HG03097 (cell line): ENCODE results near the gene MLANA.

Source experiments
- ATAC-seq: cut with Tn5 transposase; IDR thresholded peaks from one replicate; pipeline ENCODE4 v1.9.1; 2021; ENCODE audit not compliant: unreplicated experiment, low FRiP score

The MLANA gene

GRCh38 chr9:5890641-5891040 lies at the start of gene MLANA:
MLANA (plus strand) TSS chr9:5890889; CDS start chr9:5892475, 1,586 bp downstream.
- ATAC-seq = no peak

GRCh38 chr9:5841771-5842573 lies 48.7 kb upstream of the MLANA start:
- ATAC-seq = no peak

- ATAC-seq = no peak
Observed at GRCh38 chr9:5842929-5843793, 47.5 kb upstream of the MLANA start.

GRCh38 chr9:5843794-5844471 lies 46.8 kb upstream of the MLANA start:
- ATAC-seq = no peak

- ATAC-seq = no peak
Observed at GRCh38 chr9:5845157-5845531, 45.5 kb upstream of the MLANA start.

- ATAC-seq = no peak
Observed at GRCh38 chr9:5846096-5846495, 44.6 kb upstream of the MLANA start.

GRCh38 chr9:5846501-5846921 lies 44.2 kb upstream of the MLANA start:
- ATAC-seq = no peak

GRCh38 chr9:5848372-5848882 lies 42.3 kb upstream of the MLANA start:
- no peak for ATAC-seq

- no peak for ATAC-seq
Observed at GRCh38 chr9:5850724-5851122, 40.0 kb upstream of the MLANA start.

- peak; percentile 67 for ATAC-seq
Observed at GRCh38 chr9:5851445-5851844, 39.2 kb upstream of the MLANA start.

- no peak for ATAC-seq
Observed at GRCh38 chr9:5852987-5853386, 37.7 kb upstream of the MLANA start.

- ATAC-seq = no peak
Observed at GRCh38 chr9:5853617-5854016, 37.1 kb upstream of the MLANA start.

GRCh38 chr9:5854063-5854790 lies 36.5 kb upstream of the MLANA start:
- no peak for ATAC-seq

- ATAC-seq = no peak
Observed at GRCh38 chr9:5857928-5858327, 32.8 kb upstream of the MLANA start.

- no peak for ATAC-seq
Observed at GRCh38 chr9:5858833-5859232, 31.9 kb upstream of the MLANA start.

GRCh38 chr9:5863092-5863746 lies 27.5 kb upstream of the MLANA start:
- no peak for ATAC-seq

- no peak for ATAC-seq
Observed at GRCh38 chr9:5864446-5864845, 26.2 kb upstream of the MLANA start.

GRCh38 chr9:5866272-5866671 lies 24.4 kb upstream of the MLANA start:
- no peak for ATAC-seq

- ATAC-seq = no peak
Observed at GRCh38 chr9:5866685-5867084, 24.0 kb upstream of the MLANA start.

- ATAC-seq = no peak
Observed at GRCh38 chr9:5868235-5868634, 22.5 kb upstream of the MLANA start.
